AG09319 (cell line): Measurements from ENCODE around the gene SH2B3.

Experiments used
- DNase-seq: peaks from one replicate; pipeline ENCODE4 v3.0.0-alpha.2; 2010; ENCODE audit warnings: low read depth; ENCODE audit errors: extremely low read depth
- TF ChIP-seq, protein P1 (sequence below): IDR thresholded peaks from 2 replicates; pipeline ENCODE4 v1.5.1; 2011; ENCODE audit warnings: low read depth, mild to moderate bottlenecking, inconsistent platforms, low read length, moderate library complexity

The SH2B3 gene

DNA sequence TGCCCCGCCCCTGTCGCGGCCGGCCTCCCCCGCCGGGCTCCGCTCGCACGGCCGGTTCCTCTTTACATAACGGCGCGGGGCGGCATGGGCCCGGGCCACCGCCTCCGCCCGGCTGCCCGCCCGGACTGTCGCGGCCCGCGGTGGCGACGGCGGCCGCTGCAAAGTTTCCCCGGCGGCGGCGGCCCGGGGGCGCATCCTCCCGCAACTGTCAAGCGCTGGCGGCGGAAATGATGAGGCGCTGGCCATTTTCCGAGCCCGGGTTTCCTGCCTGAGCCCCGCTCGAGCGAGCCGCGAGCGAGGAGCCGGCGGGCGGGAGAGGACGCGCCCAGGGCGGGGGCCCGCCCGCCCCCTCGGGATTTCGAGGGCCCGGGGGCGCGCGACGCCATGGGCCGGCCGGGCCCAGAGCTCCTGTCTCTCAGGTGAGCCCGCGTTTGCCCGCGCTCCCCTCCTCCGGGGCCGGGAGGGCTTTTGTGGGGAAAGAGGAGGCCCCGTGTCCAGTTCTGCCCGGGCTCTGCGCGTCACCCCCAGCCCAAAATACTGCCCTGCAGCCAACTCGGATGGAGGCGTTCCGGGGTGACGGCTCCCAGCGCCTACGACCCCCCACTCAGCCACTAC, at the start of gene SH2B3:
Gene SH2B3 (plus strand): TSS at position 65 of the 615 bp plus-strand sequence. CDS start 12,223 bp downstream, outside the sequence.
- TF ChIP-seq, protein P1, sequence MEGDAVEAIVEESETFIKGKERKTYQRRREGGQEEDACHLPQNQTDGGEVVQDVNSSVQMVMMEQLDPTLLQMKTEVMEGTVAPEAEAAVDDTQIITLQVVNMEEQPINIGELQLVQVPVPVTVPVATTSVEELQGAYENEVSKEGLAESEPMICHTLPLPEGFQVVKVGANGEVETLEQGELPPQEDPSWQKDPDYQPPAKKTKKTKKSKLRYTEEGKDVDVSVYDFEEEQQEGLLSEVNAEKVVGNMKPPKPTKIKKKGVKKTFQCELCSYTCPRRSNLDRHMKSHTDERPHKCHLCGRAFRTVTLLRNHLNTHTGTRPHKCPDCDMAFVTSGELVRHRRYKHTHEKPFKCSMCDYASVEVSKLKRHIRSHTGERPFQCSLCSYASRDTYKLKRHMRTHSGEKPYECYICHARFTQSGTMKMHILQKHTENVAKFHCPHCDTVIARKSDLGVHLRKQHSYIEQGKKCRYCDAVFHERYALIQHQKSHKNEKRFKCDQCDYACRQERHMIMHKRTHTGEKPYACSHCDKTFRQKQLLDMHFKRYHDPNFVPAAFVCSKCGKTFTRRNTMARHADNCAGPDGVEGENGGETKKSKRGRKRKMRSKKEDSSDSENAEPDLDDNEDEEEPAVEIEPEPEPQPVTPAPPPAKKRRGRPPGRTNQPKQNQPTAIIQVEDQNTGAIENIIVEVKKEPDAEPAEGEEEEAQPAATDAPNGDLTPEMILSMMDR = no peak
- DNase-seq = no peak

DNA sequence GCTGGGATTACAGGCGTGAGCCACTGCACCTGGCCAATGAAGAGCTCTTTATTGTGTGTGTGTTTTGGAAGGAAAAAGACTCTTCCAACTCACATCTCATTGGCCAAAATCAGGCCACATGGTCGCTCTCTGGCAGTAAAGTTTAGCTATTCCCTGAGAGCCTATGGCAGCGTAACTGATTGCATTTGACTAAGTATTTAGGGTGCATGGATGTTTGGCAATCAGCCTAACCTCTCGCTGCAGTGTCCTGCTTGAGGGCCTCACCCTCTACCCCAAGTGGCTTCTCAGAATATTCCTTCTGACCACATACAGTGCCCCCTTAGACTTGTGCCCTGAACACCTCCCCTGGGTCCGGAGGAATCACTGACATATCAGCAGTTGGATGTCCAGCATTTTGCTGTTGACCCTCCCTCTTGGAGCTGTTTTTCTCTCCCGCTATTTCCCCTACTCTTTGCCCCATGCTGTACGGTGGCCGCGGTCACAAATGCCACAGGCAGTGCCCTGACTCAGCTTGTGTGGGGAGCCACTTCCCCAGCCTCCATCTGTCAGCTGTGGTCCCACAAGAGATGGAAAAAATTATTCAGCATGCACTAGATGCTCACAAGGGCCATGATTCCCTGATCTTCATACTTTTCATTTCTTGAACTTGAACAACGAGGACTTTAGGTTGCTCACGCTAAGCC, 46.4 kb upstream of the SH2B3 start:
- TF ChIP-seq, protein P1 = no peak
- DNase-seq = no peak

DNA sequence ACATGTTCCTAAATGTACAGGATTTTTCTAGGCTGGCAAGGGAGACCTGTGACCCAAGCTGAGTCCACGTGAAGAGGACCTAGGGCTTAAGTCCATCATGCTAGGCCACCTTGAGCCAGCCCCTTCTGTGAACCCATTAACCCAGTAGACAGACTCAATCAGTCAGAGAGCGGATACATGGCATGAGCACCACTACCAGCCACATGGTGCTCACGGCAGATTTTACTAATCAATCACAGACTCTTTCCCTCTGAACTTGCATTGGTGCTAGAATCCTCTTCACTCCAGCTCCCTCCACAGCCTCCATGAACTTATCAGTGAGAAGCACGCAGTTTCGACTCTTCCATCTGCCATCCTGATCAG, 45.8 kb upstream of the SH2B3 start:
- TF ChIP-seq, protein P1 = no peak
- no peak for DNase-seq

DNA sequence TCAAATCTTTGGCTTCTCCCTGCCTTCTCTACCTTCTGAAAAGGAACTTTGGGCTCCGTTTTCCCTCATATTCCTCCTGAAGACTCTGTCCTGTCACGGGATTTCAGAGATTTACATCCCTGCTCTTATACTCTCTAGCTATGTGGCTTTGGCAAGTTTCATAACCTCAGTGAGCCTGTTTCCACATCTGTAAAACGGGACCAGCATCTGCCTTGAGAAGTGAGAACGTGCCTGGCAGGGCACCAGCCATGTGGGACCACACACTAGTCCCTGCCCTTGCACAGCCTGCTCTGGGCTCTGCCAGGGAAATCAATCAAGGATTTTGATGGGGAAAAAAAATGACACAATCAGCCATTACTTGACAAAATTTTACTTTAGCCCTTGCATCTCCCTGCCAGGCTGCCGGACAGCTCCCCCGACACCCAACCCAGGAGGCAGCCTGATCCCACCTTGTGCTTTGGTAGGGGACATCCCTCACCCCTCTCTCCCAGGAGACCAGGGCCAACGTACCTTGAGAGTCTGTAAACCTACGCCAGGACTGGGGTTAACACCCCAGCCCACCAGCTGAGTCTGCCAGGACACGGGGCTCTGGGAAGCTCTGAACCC, 45.3 kb upstream of the SH2B3 start:
- TF ChIP-seq, protein P1 = no peak
- no peak for DNase-seq

DNA sequence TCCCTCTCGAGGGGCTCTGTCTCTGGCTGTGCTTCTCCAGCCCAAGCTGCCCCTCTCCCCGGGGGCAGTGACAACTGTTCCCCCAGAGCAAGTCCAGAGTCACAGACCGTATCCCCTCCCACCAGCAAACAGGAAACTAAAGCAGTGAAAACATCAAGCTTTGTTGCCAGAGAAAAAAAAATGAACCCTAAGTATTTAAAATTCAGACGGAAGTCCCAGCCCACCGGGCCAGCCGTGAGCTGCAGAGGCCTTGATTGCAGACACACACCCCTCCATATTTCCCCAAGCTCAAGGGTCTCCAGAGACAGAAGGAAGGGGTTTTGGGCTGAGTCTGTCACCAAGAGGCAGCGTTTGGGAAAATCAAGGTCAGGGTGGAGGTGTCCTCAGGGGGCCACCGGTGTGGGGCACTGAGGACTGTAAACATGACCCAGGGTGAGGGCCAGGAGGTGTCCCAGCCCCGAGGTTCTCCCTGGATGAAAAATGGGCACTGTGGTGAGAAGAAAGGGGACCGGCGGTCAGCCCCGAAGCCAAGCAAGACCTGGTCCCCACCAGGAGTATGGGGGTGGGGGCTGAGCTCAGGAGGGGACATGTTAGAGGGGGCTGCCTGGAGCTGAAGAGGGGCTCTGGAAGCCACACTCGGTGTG, 44.5 kb upstream of the SH2B3 start:
- TF ChIP-seq, protein P1 = no peak
- DNase-seq = no peak

DNA sequence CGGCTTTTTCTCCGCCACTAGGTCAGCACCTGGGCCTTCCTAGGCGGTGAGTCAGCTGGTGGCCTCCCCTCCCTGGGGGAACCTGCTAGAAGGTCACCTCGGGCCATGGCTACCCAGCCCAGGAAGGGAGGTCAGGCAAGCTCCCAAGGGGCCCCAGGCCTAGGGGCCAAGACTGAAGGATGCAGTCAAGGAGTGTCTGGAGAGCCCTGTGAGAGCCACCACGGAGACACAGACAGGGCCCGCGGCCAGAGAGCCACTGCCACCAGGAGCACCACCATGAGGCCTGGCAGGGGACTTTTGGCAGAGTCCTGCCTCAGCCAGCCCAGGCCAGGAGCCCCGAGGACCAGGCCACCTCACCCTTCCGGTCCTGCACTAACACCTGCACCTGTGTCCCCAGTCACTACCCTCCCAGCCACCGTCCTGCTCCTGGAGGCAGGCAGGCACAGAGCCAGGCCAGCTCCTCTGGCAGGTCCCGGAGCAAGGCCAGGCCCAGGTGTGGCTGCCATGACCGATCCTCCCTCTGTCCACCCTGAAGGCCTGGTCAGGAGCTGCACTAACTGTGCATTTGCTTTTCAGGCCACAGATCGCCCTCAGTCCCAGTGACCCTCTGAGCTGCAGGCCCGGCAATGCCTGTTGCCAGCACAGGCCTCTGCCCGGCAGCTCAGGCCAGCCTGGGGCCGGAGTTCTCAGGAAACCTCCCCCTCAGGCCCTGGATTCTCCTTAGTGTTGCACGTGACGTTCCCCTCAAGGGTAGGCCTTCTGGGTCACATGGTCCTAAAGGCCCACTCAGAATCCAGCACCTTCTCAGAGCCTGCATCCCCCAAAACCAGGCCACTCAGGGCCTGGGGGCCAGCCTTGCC, 43.8 kb upstream of the SH2B3 start:
- no peak for DNase-seq
- TF ChIP-seq, protein P1 = no peak
